Measurements from ENCODE around the gene PSD. TPM values are rescaled to one million over a fixed set of nuclear protein-coding genes. Genes with fewer than 3 reads are reported as not detected.
A peak's percentile ranks its signal among the peaks of the same experiment; 100 is the strongest.

PSD gene
- total RNA-seq, 4 donors from 2014 or later = 0.30 to 1.1 (median 0.70) TPM

DNA sequence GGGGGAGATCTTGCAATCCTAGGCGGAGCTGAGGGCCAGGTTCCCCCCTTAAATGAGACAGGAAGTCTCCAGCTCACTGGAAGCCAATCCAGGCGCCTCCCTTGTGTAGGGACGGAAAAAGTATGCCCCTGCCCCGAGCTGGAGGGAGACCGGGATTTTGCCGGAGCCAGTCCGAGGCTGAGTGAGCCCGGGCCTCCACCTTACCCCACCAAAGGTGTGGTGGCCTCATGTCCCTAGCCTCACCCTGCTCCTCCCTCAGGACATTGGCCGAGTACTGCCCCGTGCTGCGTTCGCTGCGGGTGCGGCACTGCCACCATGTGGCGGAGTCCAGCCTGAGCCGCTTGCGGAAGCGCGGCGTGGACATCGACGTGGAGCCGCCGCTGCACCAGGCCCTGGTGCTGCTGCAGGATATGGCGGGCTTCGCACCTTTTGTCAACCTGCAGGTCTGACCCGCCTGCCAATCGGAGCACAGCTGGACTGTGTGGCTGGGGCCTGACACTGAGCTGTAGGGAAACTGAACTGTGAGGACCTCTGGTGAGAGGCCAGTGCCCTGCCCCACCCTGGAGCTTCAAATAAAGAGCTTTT lies 4.1 kb upstream of the PSD start:
- Histone ChIP-seq H3K27me3 (peaks cover 0 to 14% of the 10 kb centered on the region in 2 donors), H3K9me3 (no peaks in the 10 kb centered on the region), H3K4me3 (peak overlapping the region; percentile 67 to 99 (median 93)), H3K27ac (peak overlapping the region; percentile 43 to 90 (median 86)), H3K36me3 (peaks cover 0 to 22% (median 7%) of the 10 kb centered on the region in 3 donors), H3K4me1 (peaks cover 0 to 69% (median 36%) of the 10 kb centered on the region in 4 donors)
- peak; percentile 48 to 64 for DNase-seq (ENCODE audit: low spot score in 2 of 2)
- WGBS, 2 donors = 2 to 4% methylated on average over 18 to 24 of the region's 28 CpGs
- peak in 1 of 2 donors; percentile 41 for TF ChIP-seq EP300 (IDR thresholded peaks at IDR 0.05)
- TF ChIP-seq POLR2A (IDR thresholded peaks at IDR 0.05) = peak in 1 of 2 donors; percentile 23
- TF ChIP-seq, protein P1, sequence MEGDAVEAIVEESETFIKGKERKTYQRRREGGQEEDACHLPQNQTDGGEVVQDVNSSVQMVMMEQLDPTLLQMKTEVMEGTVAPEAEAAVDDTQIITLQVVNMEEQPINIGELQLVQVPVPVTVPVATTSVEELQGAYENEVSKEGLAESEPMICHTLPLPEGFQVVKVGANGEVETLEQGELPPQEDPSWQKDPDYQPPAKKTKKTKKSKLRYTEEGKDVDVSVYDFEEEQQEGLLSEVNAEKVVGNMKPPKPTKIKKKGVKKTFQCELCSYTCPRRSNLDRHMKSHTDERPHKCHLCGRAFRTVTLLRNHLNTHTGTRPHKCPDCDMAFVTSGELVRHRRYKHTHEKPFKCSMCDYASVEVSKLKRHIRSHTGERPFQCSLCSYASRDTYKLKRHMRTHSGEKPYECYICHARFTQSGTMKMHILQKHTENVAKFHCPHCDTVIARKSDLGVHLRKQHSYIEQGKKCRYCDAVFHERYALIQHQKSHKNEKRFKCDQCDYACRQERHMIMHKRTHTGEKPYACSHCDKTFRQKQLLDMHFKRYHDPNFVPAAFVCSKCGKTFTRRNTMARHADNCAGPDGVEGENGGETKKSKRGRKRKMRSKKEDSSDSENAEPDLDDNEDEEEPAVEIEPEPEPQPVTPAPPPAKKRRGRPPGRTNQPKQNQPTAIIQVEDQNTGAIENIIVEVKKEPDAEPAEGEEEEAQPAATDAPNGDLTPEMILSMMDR (IDR thresholded peaks at IDR 0.05) = peak; percentile 73 to 83 (median 77)

- TF ChIP-seq EP300 (IDR thresholded peaks at IDR 0.05) = peak in 1 of 2 donors; percentile 11
- TF ChIP-seq, protein P1 (IDR thresholded peaks at IDR 0.05) = no peak
- Histone ChIP-seq H3K4me3 (peak overlapping the region; percentile 67 to 99 (median 93)), H3K36me3 (peaks cover 0 to 22% (median 7%) of the 10 kb centered on the region in 3 donors), H3K27ac (peak overlapping the region; percentile 47 to 90 (median 86)), H3K9me3 (no peaks in the 10 kb centered on the region), H3K27me3 (peaks cover 0 to 21% of the 10 kb centered on the region in 2 donors), H3K4me1 (peaks cover 0 to 66% (median 36%) of the 10 kb centered on the region in 4 donors)
- DNase-seq (ENCODE audit: low spot score in 2 of 2) = no peak
- WGBS, 2 donors = 0 to 1% methylated on average over 4 to 56 of the region's 62 CpGs
Observed at GRCh38 chr10:102421757-102422512, 3.4 kb upstream of the PSD start.

GRCh38 chr10:102421507-102421756 lies 2.8 kb upstream of the PSD start:
- H3K9me3 ChIP-seq = no peaks in the 10 kb centered on the region
- 0% methylated on average over 10 of the region's 14 CpGs for WGBS, 2 donors
- no peak for TF ChIP-seq EP300 (IDR thresholded peaks at IDR 0.05)

GRCh38 chr10:102420714-102421506 lies 2.3 kb upstream of the PSD start, which contains the start of gene FBXL15:
Gene FBXL15, plus strand, starts transcription at chr10:102420836. Its CDS starts 294 bp downstream, at chr10:102421130.
- DNase-seq (ENCODE audit: low spot score in 2 of 2) = peak; percentile 96 to 98
- 0 to 1% methylated on average over 38 to 45 of the region's 66 CpGs for WGBS, 2 donors

More at GRCh38 chr10:102421507-102421756, 2.8 kb upstream of the PSD start:
- Histone ChIP-seq H3K4me3 (peak overlapping the region; percentile 67 to 99 (median 93)), H3K36me3 (peaks cover 0 to 22% (median 7%) of the 10 kb centered on the region in 3 donors), H3K27ac (peak overlapping the region; percentile 47 to 90 (median 86)), H3K27me3 (peaks cover 0 to 26% of the 10 kb centered on the region in 2 donors), H3K4me1 (peaks cover 0 to 63% (median 36%) of the 10 kb centered on the region in 4 donors)
- DNase-seq (ENCODE audit: low spot score in 2 of 2) = no peak

More at GRCh38 chr10:102420714-102421506, 2.3 kb upstream of the PSD start, which contains the start of gene FBXL15:
- H3K27ac ChIP-seq = peak within 1 kb of the TSS; percentile 47 to 90 (median 86)
- peaks cover 0 to 59% (median 36%) of the 10 kb centered on the region in 4 donors for H3K4me1 ChIP-seq
- H3K4me3 ChIP-seq = peak within 1 kb of the TSS; percentile 67 to 99 (median 93)
- TF ChIP-seq EP300 (IDR thresholded peaks at IDR 0.05) (peak; percentile 68 to 92), POLR2A (IDR thresholded peaks at IDR 0.05) (peak in 1 of 2 donors; percentile 41)
- TF ChIP-seq, protein P1 (IDR thresholded peaks at IDR 0.05) = peak in 2 of 5 experiments; percentile 40 to 66
- peaks cover 0 to 31% of the 10 kb centered on the region in 2 donors for H3K27me3 ChIP-seq
- H3K9me3 ChIP-seq = no peaks in the 10 kb centered on the region
- peaks cover 0 to 22% (median 7%) of the 10 kb centered on the region in 3 donors for H3K36me3 ChIP-seq
